GM18508 (cell line): Measurements from ENCODE around the gene MAG.

ENCODE experiments used
- ATAC-seq: cut with Tn5 transposase; IDR thresholded peaks from one replicate; pipeline ENCODE4 v1.9.1; 2021; ENCODE audit warnings: moderate number of reproducible peaks; ENCODE audit not compliant: insufficient read depth, unreplicated experiment

The MAG gene

GRCh38 chr19:35264268-35265125, 27.5 kb upstream of the MAG start:
- ATAC-seq = no peak

GRCh38 chr19:35265126-35265899, 26.6 kb upstream of the MAG start:
- no peak for ATAC-seq

DNA sequence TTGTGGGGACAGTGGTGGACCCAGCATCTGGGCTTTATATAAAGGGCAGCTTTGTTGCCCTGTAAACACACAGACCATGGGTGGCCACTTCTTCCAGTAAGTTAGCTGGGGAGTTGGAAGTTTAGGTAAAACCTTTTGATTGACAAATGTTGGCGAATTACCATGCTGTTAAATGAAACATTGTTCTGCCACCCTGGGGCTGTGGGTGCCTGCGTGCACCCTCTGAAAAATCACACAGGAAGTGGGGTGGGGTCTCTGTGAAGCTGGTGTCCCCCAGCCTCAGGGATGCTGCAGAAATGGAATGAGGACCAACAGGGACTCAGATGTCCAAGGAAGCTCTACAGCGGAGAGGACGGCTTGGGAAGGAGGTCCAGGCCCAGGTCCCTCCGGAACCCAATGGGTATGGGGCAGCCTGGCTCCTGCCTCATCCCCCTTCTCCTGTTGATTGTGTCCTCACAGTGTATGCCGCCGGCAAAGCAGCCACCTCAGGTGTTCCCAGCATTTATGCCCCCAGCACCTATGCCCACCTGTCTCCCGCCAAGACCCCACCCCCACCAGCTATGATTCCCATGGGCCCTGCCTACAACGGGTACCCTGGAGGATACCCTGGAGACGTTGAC, 26.0 kb upstream of the MAG start:
- ATAC-seq = no peak

DNA sequence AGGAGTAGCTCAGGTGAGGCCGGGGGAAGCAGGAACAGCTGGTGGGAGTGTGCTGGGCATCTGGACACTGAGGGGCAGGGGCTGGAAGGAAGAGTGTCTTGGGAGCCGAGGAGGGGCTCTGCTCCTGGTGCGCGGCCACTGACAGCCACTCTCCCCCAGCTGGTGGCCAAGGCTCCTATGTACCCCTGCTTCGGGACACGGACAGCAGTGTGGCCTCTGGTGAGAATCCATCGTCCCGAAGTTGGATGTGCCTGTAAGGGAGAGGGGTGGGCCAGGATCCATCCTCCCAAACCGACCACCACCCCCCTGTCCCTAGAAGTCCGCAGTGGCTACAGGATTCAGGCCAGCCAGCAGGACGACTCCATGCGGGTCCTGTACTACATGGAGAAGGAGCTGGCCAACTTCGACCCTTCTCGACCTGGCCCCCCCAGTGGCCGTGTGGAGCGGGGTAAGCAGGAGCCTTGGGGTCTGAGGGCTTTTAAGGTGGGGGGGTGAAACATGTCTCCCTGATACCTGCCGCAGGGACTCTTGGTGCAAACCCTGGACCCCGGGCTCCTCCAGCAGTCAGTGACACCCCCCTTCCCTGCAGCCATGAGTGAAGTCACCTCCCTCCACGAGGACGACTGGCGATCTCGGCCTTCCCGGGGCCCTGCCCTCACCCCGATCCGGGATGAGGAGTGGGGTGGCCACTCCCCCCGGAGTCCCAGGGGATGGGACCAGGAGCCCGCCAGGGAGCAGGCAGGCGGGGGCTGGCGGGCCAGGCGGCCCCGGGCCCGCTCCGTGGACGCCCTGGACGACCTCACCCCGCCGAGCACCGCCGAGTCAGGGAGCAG, 25.2 kb upstream of the MAG start:
- ATAC-seq = no peak

- ATAC-seq = no peak
These were observed 24.6 kb upstream of the MAG start for GRCh38 chr19:35267353-35267817.

DNA sequence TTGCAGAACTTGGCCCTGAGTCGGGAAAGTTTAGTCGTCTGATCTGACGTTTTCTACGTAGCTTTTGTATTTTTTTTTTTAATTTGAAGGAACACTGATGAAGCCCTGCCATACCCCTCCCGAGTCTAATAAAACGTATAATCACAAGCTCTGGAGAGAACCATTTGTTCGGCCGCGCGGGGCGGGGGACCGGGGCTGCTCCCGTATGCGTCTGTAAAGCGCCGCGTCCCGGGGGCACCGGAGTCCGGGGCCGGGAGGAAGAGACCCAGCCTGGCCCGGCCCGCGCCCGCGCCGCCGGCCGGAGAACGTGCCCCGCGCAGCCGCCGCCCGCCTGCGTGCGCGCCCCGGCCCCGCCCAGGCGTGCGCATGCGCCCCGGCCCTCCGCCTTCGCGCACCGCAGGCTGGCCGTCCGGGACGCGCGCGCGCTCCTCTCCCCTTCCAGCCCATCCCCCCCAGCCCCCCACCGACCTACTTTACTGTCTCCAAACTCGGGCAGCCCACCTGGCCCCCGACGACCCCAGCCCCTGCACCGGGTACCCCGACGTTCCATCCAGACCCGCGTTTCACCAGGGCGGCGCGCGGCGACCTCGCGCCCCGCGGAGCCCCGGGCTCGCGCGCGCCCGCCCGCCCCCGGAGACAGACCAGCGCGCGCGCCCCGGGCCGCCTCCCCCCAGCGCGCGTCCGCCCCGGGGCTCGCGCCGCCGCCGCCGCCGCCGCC, 24.0 kb upstream of the MAG start:
- no peak for ATAC-seq

DNA sequence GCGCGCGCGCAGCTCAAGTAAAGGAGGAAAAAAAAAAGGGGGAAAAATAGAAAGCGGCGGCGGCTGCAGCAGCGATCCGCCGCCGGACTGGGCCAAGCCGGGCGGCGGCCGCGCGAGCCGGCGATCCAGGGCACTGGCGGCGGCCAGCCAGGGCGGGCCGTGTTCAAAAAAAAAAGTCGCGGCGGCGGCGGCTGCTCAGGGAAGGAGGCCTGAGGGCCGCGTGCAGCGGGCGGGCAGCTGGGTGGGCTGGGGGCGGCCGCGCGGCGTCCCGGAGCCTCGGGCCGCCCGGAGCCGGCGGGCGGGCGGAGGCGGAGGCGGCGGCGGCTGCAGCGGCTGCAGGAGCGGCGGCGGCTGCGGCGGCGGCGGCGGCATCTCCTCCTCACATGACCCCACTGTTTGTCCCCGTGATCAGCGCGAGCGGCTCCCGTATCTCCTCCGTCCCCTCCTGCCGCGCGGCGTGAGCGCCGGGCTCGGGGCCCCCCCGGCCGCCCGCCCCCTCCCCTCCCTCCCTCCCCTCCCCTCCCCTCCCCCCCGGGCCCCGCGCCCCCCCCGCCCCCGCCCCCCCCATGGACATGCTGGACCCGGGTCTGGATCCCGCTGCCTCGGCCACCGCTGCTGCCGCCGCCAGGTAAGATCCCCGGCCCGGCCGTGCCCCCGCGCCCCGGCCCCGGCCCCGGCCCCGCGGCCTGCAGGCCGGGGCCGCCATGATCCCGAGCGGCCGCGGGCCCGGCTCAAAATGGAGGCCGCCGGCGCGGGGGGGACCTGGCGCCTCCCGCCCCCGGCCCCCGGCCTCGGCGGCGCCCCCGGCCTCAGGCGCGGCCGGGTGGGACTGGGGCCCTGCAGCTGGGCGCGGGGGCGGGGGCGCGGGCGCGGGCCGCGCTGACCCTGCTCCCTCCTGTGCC, 23.2 kb upstream of the MAG start, which contains the start of gene USF2:
TSS of gene USF2 (plus strand) at position 427 of the 902 bp plus-strand sequence. CDS start at position 567, 140 bp downstream.
- no peak for ATAC-seq

DNA sequence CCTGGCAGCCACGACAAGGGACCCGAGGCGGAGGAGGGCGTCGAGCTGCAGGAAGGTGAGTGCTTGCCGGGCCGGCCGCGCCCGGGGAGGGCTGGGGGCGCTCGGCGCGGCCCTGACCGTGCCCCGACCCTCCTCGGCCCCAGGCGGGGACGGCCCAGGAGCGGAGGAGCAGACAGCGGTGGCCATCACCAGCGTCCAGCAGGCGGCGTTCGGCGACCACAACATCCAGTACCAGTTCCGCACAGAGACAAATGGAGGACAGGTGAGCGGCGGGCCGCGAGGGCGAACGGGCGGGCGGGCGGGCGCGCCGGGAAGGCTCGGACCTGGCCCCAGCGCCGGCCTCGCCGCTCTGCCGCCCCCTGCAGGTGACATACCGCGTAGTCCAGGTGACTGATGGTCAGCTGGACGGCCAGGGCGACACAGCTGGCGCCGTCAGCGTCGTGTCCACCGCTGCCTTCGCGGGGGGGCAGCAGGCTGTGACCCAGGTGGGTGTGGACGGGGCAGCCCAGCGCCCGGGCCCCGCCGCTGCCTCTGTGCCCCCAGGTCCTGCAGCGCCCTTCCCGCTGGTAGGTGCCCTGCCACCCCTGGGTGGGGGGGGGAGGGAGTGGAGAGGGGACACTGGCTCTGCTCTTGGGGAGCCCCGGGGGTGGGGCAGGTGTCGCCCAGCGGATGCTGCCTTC, 22.4 kb upstream of the MAG start:
- ATAC-seq = peak; percentile 47

DNA sequence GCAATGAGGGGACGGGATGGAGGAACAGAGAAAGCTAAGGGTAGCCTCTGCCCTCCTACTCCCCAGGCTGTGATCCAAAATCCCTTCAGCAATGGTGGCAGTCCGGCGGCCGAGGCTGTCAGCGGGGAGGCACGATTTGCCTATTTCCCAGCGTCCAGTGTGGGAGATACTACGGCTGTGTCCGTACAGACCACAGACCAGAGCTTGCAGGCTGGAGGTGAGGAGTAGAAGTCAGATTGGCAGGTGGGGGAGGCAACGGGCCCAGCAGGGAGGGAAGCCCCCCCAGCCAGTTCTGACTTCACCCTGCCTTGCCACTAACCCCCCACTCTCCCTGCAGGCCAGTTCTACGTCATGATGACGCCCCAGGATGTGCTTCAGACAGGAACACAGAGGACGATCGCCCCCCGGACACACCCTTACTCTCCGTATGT, 21.6 kb upstream of the MAG start:
- ATAC-seq = no peak

- no peak for ATAC-seq
These were observed 20.4 kb upstream of the MAG start for GRCh38 chr19:35271546-35271945.

DNA sequence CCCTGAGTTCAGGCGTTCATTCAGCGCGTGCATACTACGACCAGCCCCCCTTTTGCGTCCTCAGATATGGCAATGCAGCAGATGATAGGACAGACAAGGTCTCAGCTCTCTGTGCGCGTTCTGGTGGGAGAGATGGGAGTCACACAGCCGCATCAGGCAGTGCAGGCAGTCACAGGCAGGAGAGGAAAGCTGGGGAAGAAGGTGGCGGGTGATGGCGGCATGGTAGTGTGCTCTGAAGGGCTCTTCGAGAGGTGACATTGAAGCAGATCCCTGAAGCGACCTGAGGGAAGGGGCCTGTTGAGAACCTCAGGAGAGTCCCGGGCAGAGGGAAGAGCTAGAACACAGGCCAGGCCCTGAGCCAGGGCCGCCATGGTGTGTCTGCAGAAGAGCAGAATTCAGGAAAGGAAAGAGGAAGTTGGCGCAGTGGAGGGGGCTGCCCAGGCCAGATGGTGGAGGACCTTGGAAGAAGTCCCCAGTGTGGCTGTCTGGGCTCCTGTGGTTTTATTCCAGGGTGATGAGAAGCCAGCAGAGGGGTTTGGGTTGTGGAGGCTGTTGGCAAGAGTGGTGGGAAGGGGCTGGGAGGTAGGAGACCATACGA, 19.7 kb upstream of the MAG start:
- ATAC-seq = no peak

- no peak for ATAC-seq
These were observed 18.9 kb upstream of the MAG start for GRCh38 chr19:35272954-35273649.

GRCh38 chr19:35273686-35274259, 18.2 kb upstream of the MAG start:
- ATAC-seq = no peak

- ATAC-seq = no peak
These were observed 17.6 kb upstream of the MAG start for GRCh38 chr19:35274323-35274722.

- no peak for ATAC-seq
These were observed 15.2 kb upstream of the MAG start for GRCh38 chr19:35276706-35277281.
